Keratinocyte (primary cell): ENCODE results near the gene TMTC3. TPM values are rescaled to one million over a fixed set of nuclear protein-coding genes. Genes with fewer than 3 reads are reported as not detected.

Experiments used
- DNase-seq: peaks from one replicate; pipeline ENCODE4 v3.0.0-alpha.2; 2011; ENCODE audit warnings: low read depth, missing footprints, low spot score
- FAIRE-seq: peaks from 2 replicates; lab custom pipeline; 2011; peaks lifted over from hg19 to GRCh38; lab: Jason Lieb, UNC
- H2AFZ ChIP-seq: 2 replicates; pipeline ENCODE4 v1.6.0; 2012; ENCODE audit warnings: low read length, control low read depth, inconsistent platforms; ENCODE audit not compliant: control insufficient read depth
- H3K27ac ChIP-seq: 2 replicates; pipeline ENCODE4 v1.5.1; 2011; ENCODE audit warnings: low read length; ENCODE audit not compliant: control insufficient read depth, insufficient read depth
- H3K27me3 ChIP-seq: 3 replicates; pipeline ENCODE4 v1.6.0; 2011; ENCODE audit warnings: low read length; ENCODE audit not compliant: control insufficient read depth, insufficient read depth; ENCODE audit errors: extremely low read depth
- H3K36me3 ChIP-seq, 2 experiments: 2 replicates in 1 of 2; 3 replicates in 1 of 2; pipeline ENCODE4 v1.5.1; 2011; ENCODE audit warnings: low read length in 2 of 2, mild to moderate bottlenecking in 1 of 2; ENCODE audit not compliant: control insufficient read depth in 2 of 2, insufficient read depth in 2 of 2; ENCODE audit errors: extremely low read depth in 1 of 2
- H3K4me1 ChIP-seq: 3 replicates; pipeline ENCODE4 v1.5.1; 2011; ENCODE audit warnings: low read length; ENCODE audit not compliant: control insufficient read depth, insufficient read depth; ENCODE audit errors: extremely low read depth
- H3K4me2 ChIP-seq: 3 replicates; pipeline ENCODE4 v1.6.0; 2011; ENCODE audit warnings: low read depth, low read length; ENCODE audit not compliant: control insufficient read depth, insufficient read depth; ENCODE audit errors: extremely low read depth
- H3K4me3 ChIP-seq, 3 experiments: fragments of 200-600 bp in 1 of 3; sonication (generic) in 1 of 3; 2 replicates in 2 of 3; 3 replicates in 1 of 3; pipeline ENCODE4 v1.5.1; 2011 to 2016; ENCODE audit warnings: low read length in 3 of 3, mild to moderate bottlenecking in 3 of 3, control low read depth in 2 of 3, inconsistent platforms in 1 of 3, low read depth in 1 of 3, mixed read lengths in 1 of 3, mixed run types in 1 of 3, moderate library complexity in 1 of 3; ENCODE audit not compliant: control insufficient read depth in 2 of 3, insufficient read depth in 2 of 3; ENCODE audit errors: extremely low read depth in 1 of 3
- H3K79me2 ChIP-seq: 2 replicates; pipeline ENCODE4 v1.6.0; 2012; ENCODE audit warnings: low read length; ENCODE audit not compliant: control insufficient read depth, insufficient read depth
- H3K9ac ChIP-seq: 3 replicates; pipeline ENCODE4 v1.6.0; 2011; ENCODE audit warnings: low read length; ENCODE audit not compliant: control insufficient read depth, insufficient read depth; ENCODE audit errors: extremely low read depth
- H3K9me1 ChIP-seq: 3 replicates; pipeline ENCODE4 v1.6.0; 2011; ENCODE audit warnings: low read length; ENCODE audit not compliant: control insufficient read depth, insufficient read depth; ENCODE audit errors: extremely low read depth
- H3K9me3 ChIP-seq: 2 replicates; pipeline ENCODE4 v1.5.1; 2012; ENCODE audit warnings: low read depth, low read length; ENCODE audit not compliant: control insufficient read depth
- H4K20me1 ChIP-seq: 3 replicates; pipeline ENCODE4 v1.6.0; 2011; ENCODE audit warnings: low read length; ENCODE audit not compliant: control insufficient read depth, insufficient read depth; ENCODE audit errors: extremely low read depth
- CTCF ChIP-seq, 3 experiments: IDR thresholded peaks in 1 of 3; conservative IDR thresholded peaks in 1 of 3; optimal IDR thresholded peaks in 1 of 3; 2 replicates in 2 of 3; 3 replicates in 1 of 3; pipeline versions ENCODE3 to v1.5.1; 2011; ENCODE audit warnings: low read length in 3 of 3, mild to moderate bottlenecking in 3 of 3, moderate library complexity in 2 of 3, control low read depth in 1 of 3, inconsistent platforms in 1 of 3; ENCODE audit not compliant: insufficient read depth in 2 of 3; ENCODE audit errors: extremely low read depth in 1 of 3
- EZH2 ChIP-seq: IDR thresholded peaks from one replicate; pipeline ENCODE4 v1.6.1; 2012; ENCODE audit warnings: inconsistent platforms, mild to moderate bottlenecking, low read length, moderate library complexity
- dilution Hi-C: fragments of 300-500 bp; cut with MboI; formaldehyde crosslinking; loops from one replicate; pipeline ENCODE4 v1.7.0; 2020; ENCODE audit warnings: low sequenced_read_pairs; ENCODE audit not compliant: extremely low pct_ligation_motif_present
- polyA plus RNA-seq, 5 experiments: library from polyadenylated mRNA; depleted of rRNA in 3 of 5; stranded (reverse) in 3 of 5; stranded (forward) in 1 of 5; unstranded in 1 of 5; fragments of >200 nt; gene quantifications; 1 replicate in 1 of 5; 2 replicates in 3 of 5; 3 replicates in 1 of 5; pipeline versions ENCODE4 v1.2.1 to v1.2.3, GENCODE V29; 2011 to 2012; ENCODE audit warnings: missing spikeins in 2 of 5, low read depth in 1 of 5, low replicate concordance in 1 of 5

The TMTC3 gene
- polyA plus RNA-seq, 1 donor (not counting 4 experiments of a cell fraction or from before 2014, with no cell fraction given), result 35.1 TPM

DNA sequence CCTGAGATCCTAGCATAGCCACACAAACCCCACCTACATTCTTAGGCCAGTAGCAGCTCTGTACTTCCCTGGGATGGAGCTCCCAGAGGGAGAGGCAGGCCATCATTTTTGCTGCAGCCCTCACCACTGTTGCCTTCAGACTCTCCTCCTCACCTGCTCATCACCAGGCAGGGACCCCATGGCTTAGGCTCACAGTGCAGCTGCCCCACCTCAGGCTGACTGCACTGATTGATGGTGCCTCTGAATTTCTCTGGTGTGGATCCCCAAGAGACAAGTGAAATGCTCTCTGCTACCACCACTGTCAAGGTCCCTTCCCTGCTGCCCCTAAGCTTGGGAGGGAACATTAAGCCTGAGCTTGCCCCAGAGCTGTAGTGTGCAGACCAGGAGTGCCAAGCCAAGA lies 76.2 kb downstream of the TMTC3 start:
- H3K4me3 ChIP-seq, result no peak overlapping the region
- H3K27me3 ChIP-seq, result no peaks in the 10 kb centered on the region
- H2AFZ ChIP-seq, result no peak overlapping the region
- no peaks in the 10 kb centered on the region for H3K9me3 ChIP-seq
- TF ChIP-seq CTCF (optimal IDR thresholded peaks at IDR 0.05 in 1 of 3, IDR thresholded peaks at IDR 0.05 in 1 of 3, conservative IDR thresholded peaks at IDR 0.05 in 1 of 3; ENCODE audit: extremely low read depth in 1 of 3, insufficient read depth in 2 of 3, low read length in 3 of 3) (no peak), EZH2 (no peak)
- no peak overlapping the region for H3K27ac ChIP-seq
- H3K4me2 ChIP-seq, result no peak overlapping the region
- dilution Hi-C loops, result no loop called here
- DNase-seq, result no peak
- no peaks in the 10 kb centered on the region for H3K79me2 ChIP-seq
- FAIRE-seq, result no peak
- no peak overlapping the region for H3K9ac ChIP-seq
- no peaks in the 10 kb centered on the region for H4K20me1 ChIP-seq
- no peaks in the 10 kb centered on the region for H3K4me1 ChIP-seq
- no peaks in the 10 kb centered on the region for H3K9me1 ChIP-seq
- no peaks in the 10 kb centered on the region for H3K36me3 ChIP-seq

DNA sequence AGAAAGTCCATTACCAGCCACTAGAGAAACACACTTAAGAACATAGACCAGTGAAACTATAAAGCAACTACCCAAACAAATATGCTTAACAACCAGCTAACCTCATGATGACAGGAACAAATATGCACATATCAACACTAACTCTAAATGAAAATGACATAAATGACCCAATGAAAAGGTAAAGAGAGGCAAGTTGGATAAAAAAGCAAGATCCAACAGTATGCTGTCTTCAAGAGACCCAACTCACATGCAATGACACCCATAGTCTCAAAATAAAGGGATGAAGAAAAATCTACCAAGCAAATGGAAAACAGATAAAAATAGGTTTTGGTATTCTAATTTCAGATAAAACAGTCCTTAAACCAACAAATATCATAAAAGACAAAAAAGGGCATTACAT lies 77.8 kb downstream of the TMTC3 start:
- FAIRE-seq (no peak), DNase-seq (no peak)
- Histone ChIP-seq H2AFZ (no peak overlapping the region), H3K79me2 (no peaks in the 10 kb centered on the region), H3K36me3 (no peaks in the 10 kb centered on the region), H4K20me1 (no peaks in the 10 kb centered on the region), H3K9ac (no peak overlapping the region), H3K27me3 (no peaks in the 10 kb centered on the region), H3K27ac (no peak overlapping the region), H3K4me2 (no peak overlapping the region), H3K9me3 (no peaks in the 10 kb centered on the region), H3K4me1 (no peaks in the 10 kb centered on the region), H3K4me3 (no peak overlapping the region), H3K9me1 (no peaks in the 10 kb centered on the region)
- TF ChIP-seq EZH2, result no peak
- no peak for TF ChIP-seq CTCF (optimal IDR thresholded peaks at IDR 0.05 in 1 of 3, IDR thresholded peaks at IDR 0.05 in 1 of 3, conservative IDR thresholded peaks at IDR 0.05 in 1 of 3; ENCODE audit: extremely low read depth in 1 of 3, insufficient read depth in 2 of 3, low read length in 3 of 3)
- dilution Hi-C loops, result no loop called here
